Adrenal gland (tissue), 5 donors: ENCODE measurements around the gene FAM118B.

ENCODE experiments used
- CTCF ChIP-seq, 6 experiments: fragments of 450-650 bp in 4 of 6; fragments of 200-600 bp in 2 of 6; sonication (generic) in 1 of 6; IDR thresholded peaks; 1 replicate in 5 of 6; 2 replicates in 1 of 6; pipeline versions ENCODE4 v1.5.1 to v1.8.0; 2016 to 2021; ENCODE audit warnings: antibody characterized with exemption in 6 of 6, mild to moderate bottlenecking in 2 of 6, moderate library complexity in 1 of 6
- POLR2A ChIP-seq, 2 donors: fragments of 450-650 bp; IDR thresholded peaks; one replicate each; pipeline ENCODE4 v1.6.1; 2017; ENCODE audit warnings: antibody characterized with exemption in 2 of 2, mild to moderate bottlenecking in 2 of 2, moderate library complexity in 1 of 2
- donor health status: DM: no; HTN: no; CAD: no.

- TF ChIP-seq POLR2A (IDR thresholded peaks at IDR 0.05) (no peak), CTCF (IDR thresholded peaks at IDR 0.05) (no peak)
Measured at GRCh38 chr11:126311401-126312291, 100.1 kb downstream of the FAM118B start.
